Panc1 (cell line): Measurements from ENCODE around the gene AP3S1.

Experiments
- POLR2AphosphoS5 ChIP-seq: IDR thresholded peaks from 2 replicates; pipeline ENCODE4 v1.6.1; 2012; ENCODE audit warnings: mild to moderate bottlenecking, low read depth, low read length, moderate library complexity
- TF ChIP-seq, protein P1 (sequence below): fragments of 450-650 bp; IDR thresholded peaks from 2 replicates; pipeline ENCODE4 v1.5.1; 2017; ENCODE audit warnings: mild to moderate bottlenecking

DNA sequence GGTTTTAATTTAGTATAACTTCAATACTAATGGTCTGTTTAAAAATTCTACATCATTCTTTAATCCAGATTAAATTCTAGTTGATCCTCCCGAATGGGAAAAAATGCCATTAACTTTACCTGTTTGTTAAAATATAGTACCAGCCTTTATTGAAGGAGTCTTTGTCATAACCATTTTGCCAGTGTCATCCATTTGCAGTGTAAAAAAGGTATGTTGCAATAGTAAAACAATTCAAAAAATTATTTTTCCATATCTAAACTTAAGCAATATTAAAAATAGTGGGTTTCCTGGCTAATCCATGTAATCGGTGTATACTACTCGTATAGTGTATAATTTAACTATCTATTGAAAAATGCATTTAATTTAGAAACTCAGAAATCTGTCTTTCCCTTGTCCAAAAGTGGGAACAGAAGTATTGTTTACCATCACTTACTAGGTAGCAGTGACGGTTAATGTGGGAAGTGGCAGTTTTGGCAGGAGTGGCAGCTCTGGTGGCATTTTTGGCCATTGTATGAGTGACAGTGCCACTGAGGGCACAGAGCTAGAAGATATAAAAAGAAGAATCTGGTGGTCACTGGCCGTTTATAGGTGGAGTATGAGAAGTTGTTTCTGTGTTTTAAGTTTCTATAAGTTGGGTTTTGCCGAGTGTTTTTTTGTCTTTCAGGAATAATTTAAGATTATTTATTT is 1.9 kb downstream of the AP3S1 start:
- TF ChIP-seq POLR2AphosphoS5: no peak
- TF ChIP-seq, protein P1, sequence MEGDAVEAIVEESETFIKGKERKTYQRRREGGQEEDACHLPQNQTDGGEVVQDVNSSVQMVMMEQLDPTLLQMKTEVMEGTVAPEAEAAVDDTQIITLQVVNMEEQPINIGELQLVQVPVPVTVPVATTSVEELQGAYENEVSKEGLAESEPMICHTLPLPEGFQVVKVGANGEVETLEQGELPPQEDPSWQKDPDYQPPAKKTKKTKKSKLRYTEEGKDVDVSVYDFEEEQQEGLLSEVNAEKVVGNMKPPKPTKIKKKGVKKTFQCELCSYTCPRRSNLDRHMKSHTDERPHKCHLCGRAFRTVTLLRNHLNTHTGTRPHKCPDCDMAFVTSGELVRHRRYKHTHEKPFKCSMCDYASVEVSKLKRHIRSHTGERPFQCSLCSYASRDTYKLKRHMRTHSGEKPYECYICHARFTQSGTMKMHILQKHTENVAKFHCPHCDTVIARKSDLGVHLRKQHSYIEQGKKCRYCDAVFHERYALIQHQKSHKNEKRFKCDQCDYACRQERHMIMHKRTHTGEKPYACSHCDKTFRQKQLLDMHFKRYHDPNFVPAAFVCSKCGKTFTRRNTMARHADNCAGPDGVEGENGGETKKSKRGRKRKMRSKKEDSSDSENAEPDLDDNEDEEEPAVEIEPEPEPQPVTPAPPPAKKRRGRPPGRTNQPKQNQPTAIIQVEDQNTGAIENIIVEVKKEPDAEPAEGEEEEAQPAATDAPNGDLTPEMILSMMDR: no peak
